ENCODE results near the gene CSH1.
"Not testable (repeated sequence)": the region's sequence is repeated elsewhere in the genome, so short reads cannot be mapped to it uniquely, and the experiment has no call there.

GRCh38 chr17:63918789-63919305 is 22.5 kb upstream of the CSH1 start, which contains the start of gene GH1:
- TF ChIP-seq CTCF, POLR2A (IDR thresholded peaks at IDR 0.05): not testable (repeated sequence)
